ENCODE results near the gene GATD1. TPM values are rescaled to one million over a fixed set of nuclear protein-coding genes. Genes with fewer than 3 reads are reported as not detected.

Gene GATD1
- total and polyA plus RNA-seq, 2 experiments from 2014 or later: 39.3 to 51.0 TPM

GRCh38 chr11:818396-819128 is 41.3 kb upstream of the GATD1 start, which contains the start of gene PNPLA2:
PNPLA2 (plus strand) TSS chr11:818914; CDS start chr11:819719, 805 bp downstream.
- ATAC-seq: peak; percentile 4
- Histone ChIP-seq H3K4me1 (ENCODE audit: insufficient read depth) (peaks cover 7% of the 10 kb centered on the region; the same call in 1 of the 2 replicates), H3K4me2 (peak within 1 kb of the TSS; percentile 85), H2AFZ (peak within 1 kb of the TSS; percentile 69; the same call in 1 of the 2 replicates), H3K79me2 (replicated peaks; ENCODE audit: insufficient read depth) (0 out of 2 replicates have a peak, but pooled peaks cover 5% of the 10 kb centered on the region), H3K4me3 (peak within 1 kb of the TSS; percentile 73), H3K27ac (ENCODE audit: low read depth) (no peak within 1 kb of the TSS), H3K36me3 (ENCODE audit: insufficient read depth) (no peaks in the 10 kb centered on the region), H3F3A (replicated peaks; ENCODE audit: low read depth) (peaks cover 12% of the 10 kb centered on the region), H3K9me2 (ENCODE audit: insufficient read depth) (no peaks in the 10 kb centered on the region), H4K20me1 (replicated peaks; ENCODE audit: insufficient read depth) (peaks cover 21% of the 10 kb centered on the region), H3K27me3 (ENCODE audit: insufficient read depth) (no peaks in the 10 kb centered on the region)
- DNase-seq (ENCODE audit: low spot score): peak; percentile 51
- Mint-ChIP-seq H3K4me1 (peaks cover 6% of the 10 kb centered on the region), H3K27ac (no peak within 1 kb of the TSS), H3K27me3 (ENCODE audit: insufficient read depth, low read depth, poor library complexity) (peaks cover 27% of the 10 kb centered on the region), H3K36me3 (ENCODE audit: low read depth) (peaks cover 12% of the 10 kb centered on the region; the same call in 2 of the 3 replicates), H3K4me3 (peak within 1 kb of the TSS; percentile 83), H3K9me3 (no peaks in the 10 kb centered on the region)
- TF ChIP-seq REST (IDR thresholded peaks at IDR 0.05; ENCODE audit: unreplicated experiment) (no peak), POLR2AphosphoS5 (IDR thresholded peaks at IDR 0.05; ENCODE audit: low read depth) (no peak; the same call in 1 of the 2 replicates), ETS1 (IDR thresholded peaks at IDR 0.05) (no peak), JUNB (IDR thresholded peaks at IDR 0.05; ENCODE audit: unreplicated experiment) (no peak), EZH2phosphoT487 (IDR thresholded peaks at IDR 0.05; ENCODE audit: unreplicated experiment) (no peak)

- Histone ChIP-seq H3K79me2 (replicated peaks; ENCODE audit: insufficient read depth) (peaks cover 9% of the 10 kb centered on the region), H3K4me3 (no peak overlapping the region), H3F3A (replicated peaks; ENCODE audit: low read depth) (peaks cover 34% of the 10 kb centered on the region), H3K4me1 (ENCODE audit: insufficient read depth) (peaks cover 11% of the 10 kb centered on the region; the same call in 1 of the 2 replicates), H3K27ac (ENCODE audit: low read depth) (no peak overlapping the region), H3K27me3 (ENCODE audit: insufficient read depth) (no peaks in the 10 kb centered on the region), H2AFZ (no peak overlapping the region), H3K9me2 (ENCODE audit: insufficient read depth) (no peaks in the 10 kb centered on the region), H3K4me2 (no peak overlapping the region), H3K36me3 (ENCODE audit: insufficient read depth) (peaks cover 17% of the 10 kb centered on the region), H4K20me1 (replicated peaks; ENCODE audit: insufficient read depth) (peaks cover 18% of the 10 kb centered on the region)
- 0 out of 3 replicates have a peak, but pooled peaks cover 1% of the 10 kb centered on the region for H3K9me3 Mint-ChIP-seq
- H3K36me3 Mint-ChIP-seq (ENCODE audit: low read depth): peaks cover 33% of the 10 kb centered on the region
- ATAC-seq (peak; percentile 2; the same call in 2 of the 3 replicates), DNase-seq (ENCODE audit: low spot score) (peak; percentile 73)
- H3K4me3 Mint-ChIP-seq: no peak overlapping the region
- TF ChIP-seq POLR2AphosphoS5 (IDR thresholded peaks at IDR 0.05; ENCODE audit: low read depth): no peak
- peaks cover 17% of the 10 kb centered on the region for H3K4me1 Mint-ChIP-seq
- peaks cover 25% of the 10 kb centered on the region for H3K27me3 Mint-ChIP-seq (ENCODE audit: insufficient read depth, low read depth, poor library complexity)
- no peak overlapping the region for H3K27ac Mint-ChIP-seq
Observed at GRCh38 chr11:816433-816779, 39.1 kb upstream of the GATD1 start.

All from GM23338 (cell line).